RCC 7860 (cell line): Measurements from ENCODE around the gene SYNPO2.
"Not testable (repeated sequence)": the region's sequence is repeated elsewhere in the genome, so short reads cannot be mapped to it uniquely, and the experiment has no call there.

Experiments
- DNase-seq: peaks from one replicate; pipeline ENCODE4 v3.0.0-alpha.2; 2015; ENCODE audit warnings: low spot score
- FAIRE-seq: peaks from 2 replicates; lab custom pipeline; 2012; peaks lifted over from hg19 to GRCh38; lab: Jason Lieb, UNC

Gene SYNPO2

GRCh38 chr4:119026662-119027444, 138.2 kb downstream of the SYNPO2 start:
- FAIRE-seq: no peak
- no peak for DNase-seq

GRCh38 chr4:119027811-119028210, 139.2 kb downstream of the SYNPO2 start:
- DNase-seq (no peak), FAIRE-seq (no peak)

- FAIRE-seq: no peak
- no peak for DNase-seq
These were observed 139.6 kb downstream of the SYNPO2 start for GRCh38 chr4:119028296-119028695.

DNA sequence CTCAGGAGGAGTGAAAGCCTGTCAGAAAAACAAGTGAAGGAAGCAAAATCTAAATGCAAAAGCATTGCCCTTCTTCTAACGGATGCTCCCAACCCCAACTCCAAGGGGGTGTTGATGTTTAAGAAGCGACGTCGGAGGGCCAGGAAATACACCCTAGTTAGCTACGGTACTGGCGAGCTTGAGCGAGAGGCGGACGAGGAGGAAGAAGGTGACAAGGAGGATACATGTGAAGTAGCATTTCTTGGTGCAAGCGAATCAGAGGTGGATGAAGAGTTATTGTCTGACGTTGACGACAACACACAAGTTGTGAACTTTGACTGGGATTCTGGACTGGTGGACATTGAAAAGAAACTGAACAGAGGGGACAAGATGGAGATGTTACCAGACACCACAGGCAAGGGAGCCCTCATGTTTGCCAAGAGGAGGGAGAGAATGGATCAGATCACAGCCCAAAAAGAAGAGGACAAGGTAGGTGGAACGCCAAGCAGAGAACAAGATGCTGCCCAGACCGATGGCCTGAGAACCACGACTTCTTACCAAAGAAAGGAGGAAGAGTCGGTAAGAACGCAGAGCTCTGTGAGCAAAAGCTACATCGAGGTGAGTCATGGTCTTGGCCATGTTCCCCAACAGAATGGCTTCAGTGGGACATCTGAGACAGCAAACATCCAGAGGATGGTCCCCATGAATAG, 141.3 kb downstream of the SYNPO2 start:
- DNase-seq: no peak
- FAIRE-seq: no peak

DNA sequence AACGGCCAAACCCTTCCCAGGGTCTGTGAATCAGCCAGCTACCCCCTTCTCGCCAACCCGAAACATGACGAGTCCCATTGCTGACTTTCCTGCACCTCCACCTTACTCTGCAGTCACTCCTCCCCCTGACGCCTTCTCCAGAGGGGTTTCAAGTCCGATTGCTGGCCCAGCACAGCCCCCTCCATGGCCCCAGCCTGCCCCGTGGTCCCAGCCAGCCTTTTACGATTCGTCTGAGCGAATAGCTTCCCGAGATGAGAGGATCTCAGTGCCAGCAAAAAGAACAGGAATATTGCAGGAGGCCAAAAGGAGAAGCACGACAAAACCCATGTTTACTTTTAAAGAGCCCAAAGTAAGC, 141.9 kb downstream of the SYNPO2 start:
- DNase-seq (no peak), FAIRE-seq (no peak)

DNA sequence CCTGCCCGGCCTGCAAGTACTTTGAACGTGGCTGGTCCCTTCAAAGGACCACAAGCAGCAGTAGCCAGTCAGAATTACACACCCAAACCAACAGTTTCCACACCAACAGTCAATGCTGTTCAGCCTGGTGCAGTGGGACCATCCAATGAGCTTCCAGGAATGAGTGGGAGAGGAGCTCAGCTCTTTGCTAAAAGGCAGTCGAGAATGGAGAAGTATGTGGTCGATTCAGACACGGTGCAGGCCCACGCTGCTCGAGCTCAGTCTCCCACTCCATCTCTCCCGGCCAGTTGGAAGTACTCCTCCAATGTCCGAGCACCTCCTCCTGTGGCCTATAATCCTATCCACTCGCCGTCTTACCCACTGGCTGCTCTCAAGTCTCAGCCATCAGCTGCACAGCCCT, 142.6 kb downstream of the SYNPO2 start:
- FAIRE-seq: no peak

DNA sequence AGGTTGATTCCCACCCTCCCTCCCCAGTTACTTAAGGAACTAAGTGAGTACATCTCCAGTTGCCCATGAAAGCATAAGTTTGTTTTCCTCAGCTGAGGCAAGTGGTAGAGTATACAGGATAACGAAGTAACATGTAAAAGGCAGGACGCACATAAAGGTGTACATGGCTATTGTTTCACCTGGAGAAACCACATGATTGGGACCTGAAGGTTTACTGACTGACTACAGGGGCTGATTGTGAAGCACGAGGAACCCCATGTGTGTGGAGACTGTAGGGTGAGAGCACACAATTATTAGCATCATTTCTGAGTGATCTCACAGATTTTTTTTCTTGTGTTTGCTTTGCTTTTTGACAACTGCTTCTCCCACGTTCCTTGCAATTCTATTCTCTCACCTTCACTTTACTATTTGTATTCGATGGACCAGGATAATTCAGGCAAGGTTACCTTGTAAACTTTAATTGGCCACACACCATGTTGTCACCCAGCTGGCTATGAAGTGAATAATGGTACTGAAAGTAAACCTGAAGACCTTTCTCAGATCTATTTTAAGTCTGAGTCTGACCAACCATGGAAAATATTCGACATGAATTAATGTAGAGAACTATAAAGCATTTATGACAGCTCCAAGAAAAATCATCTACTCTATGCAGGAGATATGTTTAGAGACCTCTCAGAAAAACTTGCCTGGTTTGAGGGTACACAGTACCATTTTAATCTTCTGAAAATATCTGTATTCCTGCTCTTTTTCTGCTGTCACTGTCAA, 144.4 kb downstream of the SYNPO2 start:
- DNase-seq (no peak), FAIRE-seq (no peak)

More for the DNA sequence above, 142.6 kb downstream of the SYNPO2 start:
- no peak for DNase-seq

DNA sequence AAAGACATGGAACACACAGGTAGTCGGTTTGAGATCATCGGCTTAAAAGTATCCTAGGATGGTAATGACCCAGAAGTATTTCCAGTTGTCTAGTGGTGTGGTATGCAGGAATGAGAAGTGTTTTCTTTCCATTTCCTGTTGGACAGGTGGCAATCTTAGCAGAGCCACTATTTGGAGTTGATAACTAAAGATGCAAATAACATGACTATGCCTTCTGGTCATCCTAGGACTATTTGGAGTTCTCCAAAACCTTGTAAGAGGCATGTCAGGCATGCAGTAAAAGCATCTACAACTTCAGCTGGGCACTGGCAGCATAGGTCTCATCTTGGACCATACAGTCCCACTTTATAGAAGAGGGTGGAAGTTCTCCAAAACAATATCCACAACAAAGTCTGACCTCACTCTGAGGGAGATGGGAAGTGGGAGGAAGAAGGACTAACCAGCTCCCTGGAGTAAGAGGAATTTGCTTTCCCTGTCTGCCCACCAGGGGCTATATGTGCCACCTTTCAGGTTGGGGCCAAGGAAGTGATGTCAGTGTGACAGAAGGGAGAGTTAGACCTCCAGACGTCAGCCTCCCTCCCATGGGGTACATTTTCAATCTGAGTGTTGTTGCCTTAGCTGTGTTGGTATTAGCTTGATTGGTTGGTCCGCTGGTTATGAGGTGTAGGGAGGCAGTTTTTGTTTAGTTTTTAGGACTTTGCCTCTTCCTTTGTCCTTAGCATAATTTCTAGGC, 145.8 kb downstream of the SYNPO2 start:
- no peak for DNase-seq
- FAIRE-seq: no peak

- DNase-seq: no peak
- no peak for FAIRE-seq
These were observed 147.5 kb downstream of the SYNPO2 start for GRCh38 chr4:119035951-119036737.

DNA sequence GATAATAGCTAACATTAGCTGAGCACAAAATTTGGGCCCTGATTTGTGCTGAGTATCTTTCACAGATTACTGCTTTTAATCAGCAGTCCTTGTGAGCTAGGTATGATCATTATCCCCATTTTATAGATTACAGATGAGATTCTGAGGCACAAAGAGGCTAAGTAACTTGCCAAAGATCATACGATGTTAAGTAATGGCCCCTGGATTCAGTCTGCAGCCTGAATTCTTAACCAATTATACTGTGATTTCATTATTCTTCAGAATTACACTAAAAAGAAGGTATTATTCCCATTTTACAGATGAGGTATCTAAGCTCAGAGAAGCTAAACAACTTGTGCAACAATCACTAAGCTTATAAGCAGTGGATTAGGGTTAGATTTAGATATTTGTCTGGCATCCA, 149.1 kb downstream of the SYNPO2 start:
- FAIRE-seq: no peak

DNA sequence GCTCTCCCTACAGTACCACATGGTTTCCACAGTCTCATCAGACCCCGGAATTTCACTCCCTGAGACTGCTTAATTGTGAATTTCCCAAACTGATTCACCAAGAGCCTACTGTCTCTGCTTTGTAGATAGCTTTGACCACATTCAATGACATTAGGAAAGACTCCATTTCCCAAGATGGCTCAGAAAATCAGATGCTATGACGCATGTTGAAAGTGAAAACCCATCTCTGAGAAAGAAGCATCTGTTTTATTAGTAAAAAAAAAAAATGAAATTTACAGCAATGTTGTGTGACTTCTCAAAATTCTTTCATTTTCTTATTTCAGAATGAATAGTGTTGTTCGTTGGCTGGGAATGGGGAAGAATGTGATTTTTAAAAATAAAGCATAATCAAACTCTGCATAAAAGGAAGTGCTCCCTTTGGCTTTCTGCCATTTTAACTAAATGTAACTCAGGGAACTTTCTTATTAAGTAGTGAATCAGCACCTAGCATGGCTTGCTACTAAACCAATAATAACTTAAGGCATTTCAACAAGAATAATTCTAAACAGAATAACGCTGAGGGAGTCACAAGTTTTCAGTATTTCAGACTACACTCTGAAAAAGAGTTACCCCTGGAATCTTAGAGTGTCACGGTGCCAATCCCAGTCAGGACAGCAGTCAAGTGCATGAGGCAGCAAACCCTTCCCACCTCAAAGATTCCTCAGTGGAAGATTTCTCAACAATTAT, 149.6 kb downstream of the SYNPO2 start:
- FAIRE-seq (no peak), DNase-seq (no peak)

More for the DNA sequence above, 149.1 kb downstream of the SYNPO2 start:
- DNase-seq: no peak

DNA sequence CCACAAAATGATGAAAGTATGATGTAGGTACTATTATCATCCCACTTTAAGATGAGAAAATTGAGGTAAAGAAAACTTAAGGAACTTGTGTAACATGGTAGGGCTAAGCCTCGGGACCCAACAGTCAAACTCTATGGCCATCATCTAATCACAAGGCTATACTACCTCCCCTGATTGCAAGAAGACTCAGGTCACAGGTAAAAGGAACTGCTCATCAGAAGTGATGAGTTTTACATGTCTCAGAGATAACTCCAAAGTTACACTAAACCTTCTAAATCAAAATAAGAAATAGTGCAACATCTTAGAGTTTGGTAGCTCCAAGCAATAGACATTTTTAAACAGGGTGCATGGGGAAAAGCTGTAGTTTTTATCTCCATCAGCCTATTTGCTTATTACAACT, 150.5 kb downstream of the SYNPO2 start:
- FAIRE-seq (no peak), DNase-seq (no peak)

DNA sequence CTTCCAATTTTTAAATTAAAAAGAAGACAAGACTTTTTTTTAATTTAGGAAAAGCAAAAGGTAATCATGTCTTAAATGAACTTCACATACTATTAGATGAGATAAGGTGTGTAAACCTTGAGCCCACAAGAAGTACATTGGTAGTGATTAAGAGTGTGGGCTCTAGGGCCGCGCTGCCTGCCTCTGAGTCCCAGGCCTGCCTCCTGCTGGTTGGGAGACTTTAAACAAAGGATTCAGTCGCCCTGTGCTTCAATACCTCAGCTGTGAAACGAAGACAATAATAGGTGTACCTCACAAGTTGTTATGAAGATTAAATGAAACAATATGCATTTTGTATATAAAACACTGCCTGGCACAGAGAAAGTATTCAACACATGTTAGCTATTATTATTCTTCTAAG, 151.1 kb downstream of the SYNPO2 start:
- DNase-seq (no peak), FAIRE-seq (no peak)

DNA sequence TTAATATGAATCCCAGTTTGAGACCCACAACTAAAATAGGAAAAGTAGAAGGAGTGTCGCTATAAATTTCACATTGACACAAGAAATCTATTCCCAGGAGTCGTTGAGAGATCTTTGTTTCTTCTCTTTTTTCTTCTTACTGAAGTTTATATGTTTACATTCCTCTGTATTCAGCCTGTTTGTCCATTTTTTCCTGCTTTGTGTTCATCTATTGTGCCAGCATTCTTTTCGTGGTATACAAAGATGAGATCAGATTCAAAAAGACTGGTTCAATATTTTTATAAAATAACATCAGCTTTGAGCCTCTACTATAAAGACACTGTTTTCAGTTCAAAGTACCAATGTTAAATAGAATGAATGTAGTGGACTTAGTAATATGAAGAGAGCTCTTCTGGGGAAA, 151.6 kb downstream of the SYNPO2 start:
- no peak for DNase-seq
- no peak for FAIRE-seq

- FAIRE-seq: peak; percentile 30
- peak; percentile 16 for DNase-seq
These were observed 152.1 kb downstream of the SYNPO2 start for GRCh38 chr4:119040694-119041185.

GRCh38 chr4:119041396-119041795, 152.7 kb downstream of the SYNPO2 start:
- FAIRE-seq (no peak), DNase-seq (no peak)

- DNase-seq (peak; percentile 31), FAIRE-seq (peak; percentile 57)
These were observed 153.4 kb downstream of the SYNPO2 start for GRCh38 chr4:119041951-119042560.

GRCh38 chr4:119046263-119046662, 157.6 kb downstream of the SYNPO2 start:
- DNase-seq (no peak), FAIRE-seq (no peak)

- not testable (repeated sequence) for FAIRE-seq, DNase-seq
These were observed 158.4 kb downstream of the SYNPO2 start for GRCh38 chr4:119047059-119047458.
